ENCODE results near the gene DAAM2.

GRCh38 chr6:39859025-39859424, 66.8 kb downstream of the DAAM2 start:
- TF ChIP-seq, protein P1, sequence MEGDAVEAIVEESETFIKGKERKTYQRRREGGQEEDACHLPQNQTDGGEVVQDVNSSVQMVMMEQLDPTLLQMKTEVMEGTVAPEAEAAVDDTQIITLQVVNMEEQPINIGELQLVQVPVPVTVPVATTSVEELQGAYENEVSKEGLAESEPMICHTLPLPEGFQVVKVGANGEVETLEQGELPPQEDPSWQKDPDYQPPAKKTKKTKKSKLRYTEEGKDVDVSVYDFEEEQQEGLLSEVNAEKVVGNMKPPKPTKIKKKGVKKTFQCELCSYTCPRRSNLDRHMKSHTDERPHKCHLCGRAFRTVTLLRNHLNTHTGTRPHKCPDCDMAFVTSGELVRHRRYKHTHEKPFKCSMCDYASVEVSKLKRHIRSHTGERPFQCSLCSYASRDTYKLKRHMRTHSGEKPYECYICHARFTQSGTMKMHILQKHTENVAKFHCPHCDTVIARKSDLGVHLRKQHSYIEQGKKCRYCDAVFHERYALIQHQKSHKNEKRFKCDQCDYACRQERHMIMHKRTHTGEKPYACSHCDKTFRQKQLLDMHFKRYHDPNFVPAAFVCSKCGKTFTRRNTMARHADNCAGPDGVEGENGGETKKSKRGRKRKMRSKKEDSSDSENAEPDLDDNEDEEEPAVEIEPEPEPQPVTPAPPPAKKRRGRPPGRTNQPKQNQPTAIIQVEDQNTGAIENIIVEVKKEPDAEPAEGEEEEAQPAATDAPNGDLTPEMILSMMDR (optimal IDR thresholded peaks at IDR 0.05 in 1 of 3, IDR thresholded peaks at IDR 0.05 in 1 of 3, conservative IDR thresholded peaks at IDR 0.05 in 1 of 3; ENCODE audit: extremely low read depth in 1 of 3, insufficient read depth in 2 of 3, low read length in 3 of 3) = no peak
- no peak for TF ChIP-seq EZH2 (IDR thresholded peaks at IDR 0.05; ENCODE audit: low read length)
